Activated naive CD4-positive, alpha-beta T cell treated with anti-CD3 and anti-CD28 coated beads, Interleukin-2, amount 10 ng/mL, durations not matched to agents 7 days and 5 days (primary cell): ENCODE data around the gene NDOR1.
"Not testable (repeated sequence)": the region's sequence is repeated elsewhere in the genome, so short reads cannot be mapped to it uniquely, and the experiment has no call there.

Source experiments
- CTCF ChIA-PET: fragments of 350-600 bp; sonication (Branson Sonifier 250); formaldehyde crosslinking; loops from one replicate; lab custom pipeline; 2021; ENCODE audit warnings: antibody characterized with exemption; lab: Charles Lee
- DNase-seq: peaks from one replicate; pipeline ENCODE4 v3.0.0-alpha.2; 2020
- H3K27ac Mint-ChIP-seq: one replicate; pipeline ENCODE4 v1.8.0; 2021; ENCODE audit warnings: mild to moderate bottlenecking, moderate library complexity, mixed read lengths
- H3K27me3 Mint-ChIP-seq: one replicate; pipeline ENCODE4 v1.8.0; 2021; ENCODE audit warnings: mild to moderate bottlenecking, mixed read lengths
- H3K36me3 Mint-ChIP-seq: one replicate; pipeline ENCODE4 v1.8.0; 2021; ENCODE audit warnings: mixed read lengths
- H3K4me1 Mint-ChIP-seq: one replicate; pipeline ENCODE4 v1.8.0; 2021; ENCODE audit warnings: mixed read lengths
- H3K4me3 Mint-ChIP-seq: one replicate; pipeline ENCODE4 v1.8.0; 2021; ENCODE audit warnings: mild to moderate bottlenecking, moderate library complexity, mixed read lengths
- H3K9me3 Mint-ChIP-seq: one replicate; pipeline ENCODE4 v1.8.0; 2021; ENCODE audit warnings: mixed read lengths

NDOR1 gene

DNA sequence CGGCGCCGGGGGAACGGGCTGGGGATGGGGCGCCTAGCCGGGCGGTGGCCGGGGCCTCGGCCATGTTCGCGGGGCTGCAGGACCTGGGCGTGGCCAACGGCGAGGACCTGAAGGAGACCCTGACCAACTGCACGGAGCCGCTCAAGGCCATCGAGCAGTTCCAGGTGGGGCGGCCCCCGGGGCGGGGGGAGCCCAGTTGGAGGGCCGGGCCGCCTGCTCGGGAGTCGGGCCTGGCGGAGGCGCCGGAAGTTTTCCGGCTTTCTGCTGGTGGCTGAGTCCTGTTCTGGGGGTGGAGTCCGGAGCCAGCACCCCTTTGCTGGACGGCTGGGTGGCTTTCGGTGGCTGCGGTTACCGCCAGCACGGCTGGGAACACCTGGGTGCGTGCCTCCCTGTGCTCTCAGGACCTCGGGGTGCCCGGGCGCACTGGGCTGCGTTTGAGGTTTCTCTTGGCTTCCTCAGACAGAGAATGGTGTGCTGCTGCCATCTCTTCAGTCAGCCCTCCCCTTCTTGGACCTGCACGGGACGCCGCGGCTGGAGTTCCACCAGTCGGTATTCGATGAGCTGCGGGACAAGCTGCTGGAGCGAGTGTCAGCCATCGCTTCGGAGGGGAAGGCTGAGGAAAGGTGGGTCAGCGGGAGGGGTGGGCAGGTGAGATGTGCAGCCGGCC lies 50.1 kb downstream of the NDOR1 start:
- H3K27ac Mint-ChIP-seq, result peak overlapping the region; percentile 87
- peak; percentile 67 for DNase-seq
- H3K4me3 Mint-ChIP-seq, result peak overlapping the region; percentile 91
- CTCF ChIA-PET, result interaction anchor here (1.6 to 2.1 kb wide), 3 partner anchors 15 to 19 kb away, joined by 3 to 11 read pairs (median 7); no protein-coding TSS in a partner anchor
- H3K27me3 Mint-ChIP-seq, result peaks cover 5% of the 10 kb centered on the region
- H3K36me3 Mint-ChIP-seq, result peaks cover 18% of the 10 kb centered on the region
- peaks cover 19% of the 10 kb centered on the region for H3K4me1 Mint-ChIP-seq
- no peaks in the 10 kb centered on the region for H3K9me3 Mint-ChIP-seq

DNA sequence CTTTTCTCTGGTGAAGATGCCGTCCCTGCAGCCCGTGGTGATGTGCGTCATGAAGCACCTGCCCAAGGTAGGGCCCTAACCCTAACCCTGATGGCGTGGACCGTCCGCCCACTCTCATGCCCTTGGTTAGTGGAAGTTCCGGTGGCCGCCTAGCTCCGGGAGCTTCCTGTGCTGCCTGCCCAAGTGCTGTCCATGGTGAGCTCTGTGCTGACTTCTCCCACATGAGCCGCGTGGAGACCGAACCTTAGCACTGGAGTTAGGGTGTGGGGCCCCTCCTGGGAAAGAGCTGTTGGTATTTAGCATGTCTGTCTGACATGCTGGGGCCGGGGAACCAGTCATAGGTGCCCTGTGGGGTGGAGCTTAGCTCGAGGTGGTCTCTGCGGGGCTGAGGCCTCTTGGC lies 50.9 kb downstream of the NDOR1 start:
- Mint-ChIP-seq H3K27ac (no peak overlapping the region), H3K9me3 (no peaks in the 10 kb centered on the region), H3K4me1 (peaks cover 19% of the 10 kb centered on the region), H3K36me3 (peaks cover 18% of the 10 kb centered on the region), H3K27me3 (peaks cover 5% of the 10 kb centered on the region), H3K4me3 (peak overlapping the region; percentile 91)
- CTCF ChIA-PET, result interaction anchor here (2.0 kb wide), 1 partner anchor 20 kb away, joined by 7 read pairs; no protein-coding TSS in a partner anchor
- no peak for DNase-seq

DNA sequence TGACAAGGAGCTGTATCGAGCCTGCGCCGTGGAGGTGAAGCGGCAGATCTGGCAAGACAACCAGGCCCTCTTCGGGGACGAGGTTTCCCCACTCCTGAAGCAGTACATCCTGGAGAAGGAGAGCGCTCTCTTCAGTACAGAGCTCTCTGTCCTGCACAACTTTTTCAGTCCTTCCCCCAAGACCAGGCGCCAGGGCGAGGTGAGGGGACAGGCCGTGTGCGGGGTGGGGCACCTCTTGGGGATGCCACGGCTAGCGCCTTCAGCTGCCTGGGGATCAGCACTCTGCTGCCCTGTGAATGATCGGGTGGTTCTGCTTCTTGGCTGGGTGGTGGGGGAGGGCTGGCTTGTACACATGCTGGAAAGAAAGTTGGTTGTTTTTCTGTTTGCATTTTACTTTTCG lies 51.4 kb downstream of the NDOR1 start:
- Mint-ChIP-seq H3K36me3 (peaks cover 22% of the 10 kb centered on the region), H3K27ac (no peak overlapping the region), H3K4me1 (peaks cover 19% of the 10 kb centered on the region), H3K9me3 (no peaks in the 10 kb centered on the region), H3K4me3 (peak overlapping the region; percentile 91), H3K27me3 (peaks cover 5% of the 10 kb centered on the region)
- CTCF ChIA-PET, result interaction anchor here (2.0 kb wide), 1 partner anchor 20 kb away, joined by 7 read pairs; no protein-coding TSS in a partner anchor
- DNase-seq, result no peak

DNA sequence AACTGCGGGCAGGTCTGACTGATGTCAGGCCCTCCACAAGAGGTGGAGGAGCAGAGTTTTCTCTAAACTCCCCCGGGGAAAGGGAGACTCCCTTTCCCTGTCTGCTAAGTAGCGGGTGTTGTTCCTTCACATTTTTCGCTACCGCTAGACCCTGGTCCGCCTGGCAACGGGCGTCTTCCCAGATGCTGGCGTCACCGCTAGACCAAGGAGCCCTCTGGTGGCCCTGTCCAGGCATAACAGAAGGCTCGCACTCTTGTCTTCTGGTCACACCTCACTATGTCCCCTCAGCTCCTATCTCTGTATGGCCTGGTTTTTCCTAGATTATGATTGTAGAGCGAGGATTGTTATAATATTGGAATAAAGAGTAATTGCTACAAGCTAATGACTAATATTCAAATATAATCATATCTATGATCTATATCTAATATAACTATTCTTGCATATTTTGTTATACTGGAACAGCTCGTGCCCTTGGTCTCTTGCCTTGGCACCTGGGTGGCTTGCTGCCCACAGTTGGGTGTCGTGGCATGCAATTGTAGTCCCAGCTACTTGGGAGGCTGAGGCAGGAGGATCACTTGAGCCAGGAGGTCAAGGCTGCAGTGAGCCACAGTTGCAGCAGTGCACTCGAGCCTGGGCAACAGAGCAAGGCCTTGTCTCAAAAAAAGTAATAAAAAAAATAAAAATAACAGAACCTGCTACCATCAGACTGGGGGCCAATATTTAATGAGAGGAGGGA lies 56.8 kb downstream of the NDOR1 start:
- DNase-seq, H3K4me1 Mint-ChIP-seq, H3K9me3 Mint-ChIP-seq, H3K27ac Mint-ChIP-seq, H3K4me3 Mint-ChIP-seq, H3K27me3 Mint-ChIP-seq: not testable (repeated sequence)
- CTCF ChIA-PET, result interaction anchor here (1.0 to 1.1 kb wide), 2 partner anchors 12 to 24 kb away, joined by 5 read pairs; no protein-coding TSS in a partner anchor
- H3K36me3 Mint-ChIP-seq, result peaks cover 24% of the 10 kb centered on the region

DNA sequence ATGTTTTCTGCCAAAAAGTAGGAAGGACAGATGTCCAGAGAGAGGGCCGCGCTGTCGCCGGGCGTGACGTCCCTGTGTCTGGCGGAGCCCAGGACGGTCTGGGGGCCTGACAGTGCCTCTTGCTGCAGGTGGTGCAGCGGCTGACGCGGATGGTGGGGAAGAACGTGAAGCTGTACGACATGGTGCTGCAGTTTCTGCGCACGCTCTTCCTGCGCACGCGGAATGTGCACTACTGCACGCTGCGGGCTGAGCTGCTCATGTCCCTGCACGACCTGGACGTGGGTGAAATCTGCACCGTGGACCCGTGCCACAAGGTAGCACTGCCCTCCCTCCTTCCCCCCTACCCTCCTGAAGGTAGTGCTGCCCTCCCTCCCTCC lies 57.4 kb downstream of the NDOR1 start:
- no peaks in the 10 kb centered on the region for H3K9me3 Mint-ChIP-seq
- no peak overlapping the region for H3K4me3 Mint-ChIP-seq
- DNase-seq, result no peak
- no peaks in the 10 kb centered on the region for H3K27me3 Mint-ChIP-seq
- H3K27ac Mint-ChIP-seq, result no peak overlapping the region
- peaks cover 28% of the 10 kb centered on the region for H3K36me3 Mint-ChIP-seq
- CTCF ChIA-PET, result no interaction called here
- peaks cover 4% of the 10 kb centered on the region for H3K4me1 Mint-ChIP-seq

DNA sequence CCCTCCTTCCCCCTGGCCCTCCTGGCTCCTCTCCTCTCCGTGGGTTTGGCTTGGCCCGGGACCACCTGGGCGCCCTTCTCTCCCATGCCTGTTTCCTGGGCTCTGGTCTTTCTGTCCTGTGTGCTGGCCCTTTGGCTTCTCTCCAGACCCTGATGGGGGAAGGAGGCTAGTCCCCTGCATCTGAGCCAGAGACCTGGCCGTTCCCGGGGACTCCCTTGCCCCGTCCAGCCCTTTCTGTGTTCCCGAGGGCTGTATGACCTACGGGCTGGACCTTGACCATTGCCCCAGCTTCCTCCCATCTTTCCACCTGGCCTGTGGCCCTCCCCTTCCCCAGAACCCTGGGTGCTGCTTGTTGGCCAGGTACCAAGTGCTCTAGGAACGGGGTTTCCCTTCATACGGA lies 58.0 kb downstream of the NDOR1 start:
- H3K27ac Mint-ChIP-seq, result no peak overlapping the region
- H3K36me3 Mint-ChIP-seq, result peaks cover 32% of the 10 kb centered on the region
- CTCF ChIA-PET, result no interaction called here
- H3K27me3 Mint-ChIP-seq, result no peaks in the 10 kb centered on the region
- no peak for DNase-seq
- H3K9me3 Mint-ChIP-seq, result no peaks in the 10 kb centered on the region
- peaks cover 5% of the 10 kb centered on the region for H3K4me1 Mint-ChIP-seq
- no peak overlapping the region for H3K4me3 Mint-ChIP-seq

DNA sequence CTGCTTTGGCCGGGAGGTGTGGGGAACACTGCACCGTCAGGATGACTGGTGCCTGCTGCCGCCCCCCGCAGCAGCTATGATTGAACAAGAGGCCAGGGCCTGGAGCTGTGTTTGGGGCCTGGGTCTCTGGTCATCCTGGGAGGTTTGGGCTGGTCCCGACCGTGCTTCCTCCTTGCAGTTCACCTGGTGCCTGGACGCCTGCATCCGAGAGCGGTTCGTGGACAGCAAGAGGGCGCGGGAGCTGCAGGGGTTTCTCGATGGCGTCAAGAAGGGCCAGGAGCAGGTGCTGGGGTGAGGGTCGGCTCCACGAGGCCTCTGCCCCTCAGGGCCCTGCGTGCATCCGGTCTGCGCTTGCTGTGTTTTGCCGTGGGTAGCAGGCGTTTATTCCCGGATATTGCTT lies 58.6 kb downstream of the NDOR1 start:
- Mint-ChIP-seq H3K27me3 (no peaks in the 10 kb centered on the region), H3K27ac (no peak overlapping the region), H3K9me3 (no peaks in the 10 kb centered on the region), H3K4me3 (no peak overlapping the region), H3K36me3 (peaks cover 32% of the 10 kb centered on the region), H3K4me1 (peaks cover 7% of the 10 kb centered on the region)
- no peak for DNase-seq
- CTCF ChIA-PET, result no interaction called here

DNA sequence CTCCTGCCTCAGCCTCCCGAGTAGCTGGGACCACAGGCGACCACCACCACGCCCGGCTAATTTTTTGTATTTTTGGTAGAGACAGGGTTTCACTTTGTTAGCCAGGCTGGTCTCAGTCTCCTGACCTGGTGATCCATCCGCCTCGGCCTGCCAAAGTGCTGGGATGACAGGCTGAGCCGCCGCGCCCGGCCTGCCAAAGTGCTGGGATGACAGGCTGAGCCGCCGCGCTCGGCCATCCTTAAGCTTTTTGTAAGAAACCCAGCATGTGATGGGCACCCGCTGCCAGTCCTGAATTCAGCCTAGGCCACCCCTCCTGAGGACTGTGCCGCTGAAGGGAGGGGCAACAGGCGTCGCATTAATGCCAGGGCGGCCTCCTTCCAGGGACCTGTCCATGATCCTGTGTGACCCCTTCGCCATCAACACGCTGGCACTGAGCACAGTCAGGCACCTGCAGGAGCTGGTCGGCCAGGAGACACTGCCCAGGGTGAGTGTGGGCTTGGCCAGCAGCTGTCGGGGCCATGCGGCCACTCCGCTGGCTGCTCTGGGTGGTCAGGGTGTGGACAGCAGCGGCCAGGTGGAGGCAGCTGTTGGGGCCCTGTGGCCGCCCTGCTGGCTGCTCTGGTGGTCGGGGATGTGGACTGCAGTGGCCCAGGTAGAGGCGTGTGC lies 60.1 kb downstream of the NDOR1 start:
- no peaks in the 10 kb centered on the region for H3K27me3 Mint-ChIP-seq
- H3K36me3 Mint-ChIP-seq, result peaks cover 37% of the 10 kb centered on the region

DNA sequence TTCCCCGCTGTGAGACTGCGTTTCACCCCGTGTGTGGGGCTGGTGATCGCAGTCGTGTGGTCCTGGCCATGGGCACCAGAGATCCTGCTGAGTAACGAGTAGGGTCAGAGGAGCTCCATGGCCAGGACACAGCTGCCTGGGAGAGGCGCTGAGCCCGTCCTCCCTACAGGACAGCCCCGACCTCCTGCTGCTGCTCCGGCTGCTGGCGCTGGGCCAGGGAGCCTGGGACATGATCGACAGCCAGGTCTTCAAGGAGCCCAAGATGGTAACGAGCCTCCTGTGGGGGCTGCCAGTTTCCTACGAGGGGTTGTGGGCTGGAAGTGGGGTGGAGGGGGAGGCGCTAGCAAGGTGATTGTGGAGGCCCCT lies 60.6 kb downstream of the NDOR1 start:
- Mint-ChIP-seq H3K9me3 (no peaks in the 10 kb centered on the region), H3K4me3 (no peak overlapping the region), H3K27me3 (no peaks in the 10 kb centered on the region), H3K27ac (no peak overlapping the region), H3K36me3 (peaks cover 39% of the 10 kb centered on the region), H3K4me1 (peaks cover 18% of the 10 kb centered on the region)
- no peak for DNase-seq
- CTCF ChIA-PET, result no interaction called here

More for the DNA sequence above, 60.1 kb downstream of the NDOR1 start:
- H3K4me1 Mint-ChIP-seq, result peaks cover 15% of the 10 kb centered on the region
- H3K27ac Mint-ChIP-seq, result no peak overlapping the region
- H3K9me3 Mint-ChIP-seq, result no peaks in the 10 kb centered on the region
- no peak for DNase-seq
- CTCF ChIA-PET, result no interaction called here
- no peak overlapping the region for H3K4me3 Mint-ChIP-seq
